GM10266 (cell line): Measurements from ENCODE around the gene TBKBP1.

Experiments used
- DNase-seq: peaks from one replicate; pipeline ENCODE4 v3.0.0; 2012; ENCODE audit errors: extremely low spot score
- TF ChIP-seq, protein P1 (sequence below): IDR thresholded peaks from 2 replicates; pipeline ENCODE4 v1.5.1; 2012; ENCODE audit warnings: mild to moderate bottlenecking, low read depth; ENCODE audit not compliant: control insufficient read depth, insufficient read depth; ENCODE audit errors: missing control alignments

TBKBP1 gene

DNA sequence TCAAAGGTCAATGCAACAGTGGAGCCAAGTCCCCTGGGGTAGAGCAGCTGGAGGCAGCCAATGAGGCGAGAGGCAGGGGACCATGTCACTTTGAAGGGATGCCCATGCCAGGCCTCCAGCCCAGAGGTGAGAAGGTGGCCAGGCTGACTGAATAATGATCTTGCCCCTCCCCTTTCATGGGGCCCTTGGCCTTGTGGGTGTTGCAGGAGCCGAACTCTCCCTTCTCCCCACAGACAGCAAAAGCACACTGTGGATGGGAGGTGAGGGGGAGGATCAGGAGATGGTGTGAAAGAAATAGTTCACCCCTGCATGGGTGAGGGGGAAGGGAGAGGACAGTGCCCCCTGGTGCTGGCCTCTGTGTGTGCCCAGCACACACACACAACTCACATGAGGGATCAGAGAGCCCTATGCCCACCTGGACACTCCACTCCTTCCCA lies 23.3 kb downstream of the TBKBP1 start:
- TF ChIP-seq, protein P1, sequence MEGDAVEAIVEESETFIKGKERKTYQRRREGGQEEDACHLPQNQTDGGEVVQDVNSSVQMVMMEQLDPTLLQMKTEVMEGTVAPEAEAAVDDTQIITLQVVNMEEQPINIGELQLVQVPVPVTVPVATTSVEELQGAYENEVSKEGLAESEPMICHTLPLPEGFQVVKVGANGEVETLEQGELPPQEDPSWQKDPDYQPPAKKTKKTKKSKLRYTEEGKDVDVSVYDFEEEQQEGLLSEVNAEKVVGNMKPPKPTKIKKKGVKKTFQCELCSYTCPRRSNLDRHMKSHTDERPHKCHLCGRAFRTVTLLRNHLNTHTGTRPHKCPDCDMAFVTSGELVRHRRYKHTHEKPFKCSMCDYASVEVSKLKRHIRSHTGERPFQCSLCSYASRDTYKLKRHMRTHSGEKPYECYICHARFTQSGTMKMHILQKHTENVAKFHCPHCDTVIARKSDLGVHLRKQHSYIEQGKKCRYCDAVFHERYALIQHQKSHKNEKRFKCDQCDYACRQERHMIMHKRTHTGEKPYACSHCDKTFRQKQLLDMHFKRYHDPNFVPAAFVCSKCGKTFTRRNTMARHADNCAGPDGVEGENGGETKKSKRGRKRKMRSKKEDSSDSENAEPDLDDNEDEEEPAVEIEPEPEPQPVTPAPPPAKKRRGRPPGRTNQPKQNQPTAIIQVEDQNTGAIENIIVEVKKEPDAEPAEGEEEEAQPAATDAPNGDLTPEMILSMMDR, result peak; percentile 53

DNA sequence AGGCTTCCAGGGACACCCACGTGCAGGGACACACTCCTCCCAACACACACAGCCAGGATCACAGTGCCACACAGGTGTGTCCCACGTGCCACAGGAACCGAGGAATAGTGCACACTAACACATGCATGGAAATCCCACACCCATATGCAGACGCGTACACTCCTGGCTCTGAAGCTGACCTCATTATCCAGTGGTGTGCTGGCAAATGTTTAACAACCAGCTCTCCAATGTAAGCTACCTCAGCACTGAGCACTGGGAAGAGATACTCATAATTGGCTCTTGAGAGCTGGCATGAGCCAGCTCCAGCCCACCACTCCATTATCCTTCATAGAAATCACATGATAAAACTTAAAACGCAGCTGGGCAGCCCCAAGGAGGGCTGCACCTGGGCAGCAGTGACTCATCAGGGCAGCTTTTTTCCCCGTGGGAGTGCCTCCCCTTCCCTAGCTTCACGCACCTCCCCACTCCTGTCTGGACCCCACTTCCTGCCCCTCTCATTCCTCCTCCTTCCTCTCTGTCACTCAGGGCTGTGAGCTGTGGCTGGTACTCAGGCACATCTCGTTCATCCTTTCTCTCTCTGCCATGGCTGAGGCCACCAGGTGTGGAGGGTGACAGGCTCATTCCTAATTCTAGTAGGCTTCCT lies 24.1 kb downstream of the TBKBP1 start:
- no peak for DNase-seq
- TF ChIP-seq, protein P1, result no peak

More for the DNA sequence above, 23.3 kb downstream of the TBKBP1 start:
- no peak for DNase-seq

DNA sequence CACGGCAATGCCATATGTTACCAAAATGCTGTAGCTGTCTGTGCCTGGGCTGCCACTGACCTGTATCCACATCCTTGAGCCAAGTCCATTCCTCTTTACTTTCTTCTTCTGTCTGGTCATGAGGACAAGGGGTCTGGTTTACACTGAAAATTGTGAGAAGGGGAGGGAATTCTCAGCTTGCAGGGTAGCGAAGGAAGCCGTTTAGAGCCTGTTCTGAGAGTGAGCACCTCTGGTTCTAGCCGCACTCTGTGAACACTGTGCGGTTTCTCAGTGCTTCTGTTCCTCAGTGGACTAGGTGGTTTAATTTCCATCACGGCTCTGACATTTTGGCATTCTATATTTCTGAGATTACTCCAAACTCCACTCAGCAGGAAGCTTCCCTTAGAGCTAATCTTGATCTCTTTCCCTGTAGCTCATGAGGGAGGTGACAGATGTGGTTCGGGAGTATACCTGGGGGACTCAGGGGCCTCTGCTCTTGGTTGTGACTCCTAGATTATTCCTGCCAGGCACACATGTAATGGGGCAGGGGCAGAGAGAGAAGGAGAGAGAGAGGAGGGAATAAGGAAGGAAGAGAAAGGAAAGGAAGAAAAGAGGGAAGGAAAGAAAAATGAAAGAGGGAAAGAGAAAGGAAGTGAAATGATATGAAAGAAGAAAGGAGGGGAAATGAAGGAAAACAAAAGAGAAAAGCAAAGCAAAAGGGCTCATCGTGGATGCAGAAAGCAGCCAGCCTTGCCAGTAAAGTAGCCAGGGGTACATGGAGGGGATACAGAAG lies 24.9 kb downstream of the TBKBP1 start:
- DNase-seq, result no peak
- TF ChIP-seq, protein P1, result no peak

DNA sequence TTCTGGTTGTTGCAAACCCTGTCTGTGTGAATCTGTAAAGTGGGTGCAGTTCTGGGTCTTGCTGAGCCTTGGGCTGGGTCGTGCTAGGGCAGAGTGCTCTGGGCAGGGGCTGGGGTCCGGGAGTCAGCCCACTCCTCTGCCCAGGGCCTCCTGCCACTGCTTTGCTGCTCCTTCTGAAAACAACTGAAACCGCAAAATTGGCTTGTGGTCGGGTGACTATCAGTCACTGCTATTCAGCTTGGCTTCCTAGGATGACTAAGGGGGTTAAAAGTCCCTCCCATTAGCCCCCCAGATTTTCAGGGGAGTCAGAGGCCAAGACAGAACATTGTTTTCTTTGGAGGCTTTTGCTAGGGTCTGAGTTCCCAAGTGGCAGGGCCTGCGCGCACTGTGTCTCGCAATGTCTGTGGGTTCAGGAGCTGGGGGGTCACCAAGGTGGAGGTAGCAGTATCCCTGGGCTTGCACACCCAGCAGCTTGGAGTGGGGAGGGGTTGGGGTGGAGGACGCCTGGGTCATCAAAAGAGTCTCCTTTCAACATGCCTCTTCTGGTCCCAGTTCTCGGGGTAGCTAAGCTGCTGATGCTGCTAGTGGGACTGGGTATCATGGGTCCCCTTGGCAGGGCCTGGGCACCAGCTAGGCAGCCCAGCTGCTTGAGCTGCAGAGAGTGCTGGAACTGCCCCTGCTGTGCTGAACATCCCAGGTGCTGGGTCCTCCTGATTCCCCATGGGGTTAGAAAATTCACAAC lies 25.6 kb downstream of the TBKBP1 start:
- TF ChIP-seq, protein P1, result no peak
- no peak for DNase-seq

DNA sequence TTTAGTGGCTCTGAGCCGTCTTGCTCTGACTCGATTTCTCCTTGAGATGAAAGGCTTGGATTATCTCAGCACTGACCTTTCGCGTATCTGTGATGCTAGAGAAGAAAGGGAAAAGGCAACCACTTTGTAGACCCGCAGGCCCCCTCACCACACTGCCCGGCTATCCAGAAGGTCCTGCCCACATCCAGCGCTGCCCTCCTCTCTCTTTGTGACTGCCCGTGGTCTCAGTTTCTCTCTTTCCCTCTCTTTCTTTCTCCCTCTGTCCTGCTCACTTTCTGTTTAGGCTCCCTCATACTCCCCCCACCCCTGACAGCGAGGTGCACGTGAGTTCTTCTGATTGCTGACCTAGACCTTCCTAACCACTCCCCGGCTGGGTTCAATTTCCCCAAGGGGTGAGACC lies 26.2 kb downstream of the TBKBP1 start:
- no peak for DNase-seq
- TF ChIP-seq, protein P1, result no peak

DNA sequence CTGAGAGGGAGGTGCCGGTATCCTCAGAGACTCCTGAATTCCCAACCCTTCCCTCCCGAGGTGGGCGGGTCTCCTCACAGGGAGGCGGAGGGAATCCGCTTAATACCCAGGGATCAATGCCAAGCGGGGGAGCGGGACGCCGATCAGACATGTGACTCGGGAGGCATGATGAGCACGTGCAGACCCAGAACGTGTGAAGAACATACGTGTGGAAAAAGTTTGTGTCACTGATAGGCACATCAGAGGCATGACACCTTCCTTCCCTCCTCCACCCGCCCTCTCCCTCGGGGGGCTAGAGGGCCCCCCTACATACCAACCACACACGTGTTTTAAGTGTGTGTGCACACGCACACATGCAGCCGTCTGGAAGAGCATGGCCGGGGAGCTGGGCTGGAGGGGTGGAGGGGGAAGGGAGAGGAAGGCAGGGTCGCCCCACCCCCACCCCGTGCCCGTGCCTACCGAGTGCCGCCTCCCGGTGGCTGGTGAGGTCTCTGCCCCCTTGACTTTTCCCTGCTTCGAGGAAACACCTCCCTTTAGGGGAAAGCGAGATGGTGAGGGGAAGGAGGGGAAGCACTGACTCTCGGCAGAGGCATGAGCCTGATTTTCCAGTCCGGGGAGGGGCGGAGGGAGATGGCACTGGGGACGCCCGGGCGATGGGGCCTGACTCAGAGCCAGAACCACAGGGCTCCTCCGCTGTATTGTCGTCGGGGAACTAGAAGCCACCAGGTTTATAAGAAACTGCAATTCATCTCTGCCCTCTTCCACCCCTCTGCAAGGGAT lies 27.0 kb downstream of the TBKBP1 start:
- TF ChIP-seq, protein P1, result no peak
- peak; percentile 67 for DNase-seq
